ENCODE measurements around the gene MAGI2.
"Not testable (repeated sequence)": the region's sequence is repeated elsewhere in the genome, so short reads cannot be mapped to it uniquely, and the experiment has no call there.

The MAGI2 gene

GRCh38 chr7:79137942-79138341, 315.5 kb downstream of the MAGI2 start:
- DNase-seq: no peak

- DNase-seq: no peak
These were observed 320.5 kb downstream of the MAGI2 start for GRCh38 chr7:79132844-79133451.

- no peak for DNase-seq
These were observed 322.8 kb downstream of the MAGI2 start for GRCh38 chr7:79130715-79131114.

GRCh38 chr7:79124331-79124730, 329.1 kb downstream of the MAGI2 start:
- DNase-seq: no peak

GRCh38 chr7:79118143-79118542, 335.3 kb downstream of the MAGI2 start:
- DNase-seq: no peak

- no peak for DNase-seq
These were observed 357.1 kb downstream of the MAGI2 start for GRCh38 chr7:79096361-79096805.

GRCh38 chr7:79093421-79093820, 360.0 kb downstream of the MAGI2 start:
- no peak for DNase-seq

GRCh38 chr7:79091661-79092060, 361.8 kb downstream of the MAGI2 start:
- no peak for DNase-seq

GRCh38 chr7:79091011-79091410, 362.5 kb downstream of the MAGI2 start:
- no peak for DNase-seq

- no peak for DNase-seq
These were observed 362.9 kb downstream of the MAGI2 start for GRCh38 chr7:79090543-79090942.

- DNase-seq: no peak
These were observed 369.0 kb downstream of the MAGI2 start for GRCh38 chr7:79084423-79084822.

- no peak for DNase-seq
These were observed 373.4 kb downstream of the MAGI2 start for GRCh38 chr7:79079919-79080554.

GRCh38 chr7:79078273-79078672, 375.2 kb downstream of the MAGI2 start:
- DNase-seq: no peak

- not testable (repeated sequence) for DNase-seq
These were observed 382.3 kb downstream of the MAGI2 start for GRCh38 chr7:79071187-79071586.

- DNase-seq: no peak
These were observed 389.2 kb downstream of the MAGI2 start for GRCh38 chr7:79064187-79064823.

- DNase-seq: no peak
These were observed 390.3 kb downstream of the MAGI2 start for GRCh38 chr7:79063019-79063698.

- no peak for DNase-seq
These were observed 393.0 kb downstream of the MAGI2 start for GRCh38 chr7:79060498-79060897.

GRCh38 chr7:79055722-79056415, 397.6 kb downstream of the MAGI2 start:
- DNase-seq: no peak

- DNase-seq: no peak
These were observed 401.6 kb downstream of the MAGI2 start for GRCh38 chr7:79051915-79052314.

- DNase-seq: no peak
These were observed 402.9 kb downstream of the MAGI2 start for GRCh38 chr7:79050603-79051002.

GRCh38 chr7:79046061-79046460, 407.4 kb downstream of the MAGI2 start:
- no peak for DNase-seq

GRCh38 chr7:79037001-79037400, 416.5 kb downstream of the MAGI2 start:
- no peak for DNase-seq

GRCh38 chr7:79036356-79036755, 417.1 kb downstream of the MAGI2 start:
- DNase-seq: no peak
